A673 (cell line): ENCODE results near the gene LTBP4. TPM values are rescaled to one million over a fixed set of nuclear protein-coding genes. Genes with fewer than 3 reads are reported as not detected.
"Not testable (repeated sequence)": the region's sequence is repeated elsewhere in the genome, so short reads cannot be mapped to it uniquely, and the experiment has no call there.

Experiments
- BruUV-seq: library from RNA; stranded (reverse); fragments of 400-500 nt; replicated peaks from 2 replicates; lab custom pipeline; 2021; lab: Mats Ljungman, UMichigan
- CTCF ChIA-PET: fragments of 300-600 bp; sonication (Branson Sonifier 250); formaldehyde crosslinking; loops from one replicate; lab custom pipeline; 2022; ENCODE audit warnings: antibody characterized with exemption; lab: Charles Lee
- POLR2A ChIA-PET: fragments of 300-600 bp; sonication (Branson Sonifier 250); formaldehyde crosslinking; loops from one replicate; lab custom pipeline; 2022; ENCODE audit warnings: antibody characterized with exemption; ENCODE audit not compliant: low non-redundant PET; lab: Charles Lee
- DNase-seq: peaks from one replicate; pipeline ENCODE4 v3.0.0-alpha.2; 2015; ENCODE audit warnings: low spot score
- H3K27ac ChIP-seq: fragments of 200-600 bp; sonication (generic); 2 replicates; pipeline ENCODE4 v1.5.1; 2016; ENCODE audit warnings: mixed run types, low read depth, mild to moderate bottlenecking, mixed read lengths, antibody characterized with exemption, low read length; ENCODE audit not compliant: poor library complexity, severe bottlenecking
- H3K27me3 ChIP-seq: fragments of 200-600 bp; sonication (generic); replicated peaks from 2 replicates; pipeline ENCODE4 v1.6.1; 2017; ENCODE audit warnings: mixed run types, low read depth, mild to moderate bottlenecking, mixed read lengths, antibody characterized with exemption, low read length; ENCODE audit not compliant: insufficient read depth, poor library complexity
- H3K36me3 ChIP-seq: fragments of 200-600 bp; sonication (generic); 2 replicates; pipeline ENCODE4 v1.6.1; 2016; ENCODE audit warnings: mixed run types, mild to moderate bottlenecking, mixed read lengths, antibody characterized with exemption, low read length; ENCODE audit not compliant: insufficient read depth, poor library complexity, severe bottlenecking
- H3K4me1 ChIP-seq: fragments of 200-600 bp; sonication (generic); 2 replicates; pipeline ENCODE4 v1.6.1; 2017; ENCODE audit warnings: mixed run types, mild to moderate bottlenecking, mixed read lengths, antibody characterized with exemption, low read length; ENCODE audit not compliant: insufficient read depth, poor library complexity, severe bottlenecking
- H3K4me3 ChIP-seq: fragments of 200-600 bp; sonication (generic); 2 replicates; pipeline ENCODE4 v1.5.1; 2016; ENCODE audit warnings: low read depth, mixed run types, mild to moderate bottlenecking, mixed read lengths, low read length; ENCODE audit not compliant: poor library complexity, severe bottlenecking
- H3K9me3 ChIP-seq: fragments of 200-600 bp; sonication (generic); 2 replicates; pipeline ENCODE4 v1.6.1; 2016; ENCODE audit warnings: mixed run types, low read depth, mild to moderate bottlenecking, mixed read lengths, antibody characterized with exemption, low read length; ENCODE audit not compliant: poor library complexity, severe bottlenecking
- CTCF ChIP-seq: fragments of 300-800, 200-600 bp; sonication (generic); conservative IDR thresholded peaks from 2 replicates; pipeline ENCODE4 v1.5.1; 2017; ENCODE audit warnings: low read depth, mild to moderate bottlenecking, antibody characterized with exemption, low read length, moderate library complexity, mixed read lengths
- EZH2 ChIP-seq: fragments of 200-600 bp; sonication (generic); IDR thresholded peaks from 2 replicates; pipeline ENCODE4 v1.6.1; 2017; ENCODE audit warnings: borderline replicate concordance, low read depth, mild to moderate bottlenecking, mixed read lengths, antibody characterized with exemption, low read length; ENCODE audit not compliant: poor library complexity, severe bottlenecking
- intact Hi-C: fragments of 100-400 bp; cut with micrococcal nuclease; formaldehyde crosslinking; loops from one replicate; pipeline ENCODE4 v1.10.0; 2022; ENCODE audit not compliant: unreplicated experiment
- total RNA-seq: library from RNA; stranded (reverse); gene quantifications from 2 replicates; pipeline ENCODE4 v1.2.3, GENCODE V29; 2021

Gene LTBP4
- total RNA-seq, 1 experiment from 2014 or later: 139 TPM

- TF ChIP-seq CTCF (no peak), EZH2 (no peak)
- POLR2A ChIA-PET: no interaction called here
- CTCF ChIA-PET: no interaction called here
- H3K36me3 ChIP-seq: no peaks in the 10 kb centered on the region
- H3K4me1 ChIP-seq: no peaks in the 10 kb centered on the region
- H3K27me3 ChIP-seq: no peaks in the 10 kb centered on the region
- no peak overlapping the region for H3K27ac ChIP-seq
- no peaks in the 10 kb centered on the region for H3K9me3 ChIP-seq
- no TSS peak for BruUV-seq
- intact Hi-C loops: loop anchor here (10.0 kb wide), 1 partner anchor 125 kb away; the partner anchor contains the start of genes BLVRB and SPTBN4
- no peak for DNase-seq
- H3K4me3 ChIP-seq: no peak overlapping the region
Observed at GRCh38 chr19:40589591-40590429, 11.4 kb upstream of the LTBP4 start.

- H3K27me3 ChIP-seq: no peaks in the 10 kb centered on the region
- no TSS peak for BruUV-seq
- intact Hi-C loops: loop anchor here (10.0 kb wide), 1 partner anchor 126 kb away; the partner anchor contains the start of genes BLVRB and SPTBN4
- H3K4me3 ChIP-seq: no peak overlapping the region
- H3K9me3 ChIP-seq: no peaks in the 10 kb centered on the region
- H3K4me1 ChIP-seq: no peaks in the 10 kb centered on the region
- DNase-seq: no peak
- no peak overlapping the region for H3K27ac ChIP-seq
- ChIA-PET POLR2A (no interaction called here), CTCF (no interaction called here)
- no peaks in the 10 kb centered on the region for H3K36me3 ChIP-seq
- TF ChIP-seq EZH2 (no peak), CTCF (no peak)
Observed at GRCh38 chr19:40590464-40591265, 10.5 kb upstream of the LTBP4 start.

DNA sequence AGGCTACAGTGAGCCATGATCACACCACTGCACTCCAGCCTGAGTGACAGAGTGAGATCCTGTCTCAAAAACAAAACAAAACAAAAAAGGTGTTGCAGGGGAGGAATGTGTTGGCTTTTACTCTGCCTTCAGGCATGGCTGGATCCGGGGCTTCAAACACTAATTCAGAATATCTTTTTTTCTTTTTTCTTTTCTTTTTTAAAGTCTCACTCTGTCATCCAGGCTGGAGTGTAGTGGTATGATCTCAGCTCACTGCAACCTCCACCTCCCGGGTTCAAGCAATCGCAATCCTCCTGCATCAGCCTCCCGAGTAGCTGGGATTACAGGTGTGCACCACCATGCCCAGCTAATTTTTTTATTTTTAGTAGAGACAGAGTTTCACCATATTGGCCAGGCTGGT is 9.4 kb upstream of the LTBP4 start:
- H3K27ac ChIP-seq, DNase-seq, H3K4me1 ChIP-seq, H3K4me3 ChIP-seq, H3K36me3 ChIP-seq, POLR2A ChIA-PET, H3K9me3 ChIP-seq, H3K27me3 ChIP-seq, CTCF ChIA-PET, BruUV-seq: not testable (repeated sequence)
- intact Hi-C loops: loop anchor here (10.0 kb wide), 1 partner anchor 127 kb away; the partner anchor contains the start of genes BLVRB and SPTBN4
